Gastrocnemius medialis (tissue), 4 donors: ENCODE data around the gene CNP. TPM values are rescaled to one million over a fixed set of nuclear protein-coding genes. Genes with fewer than 3 reads are reported as not detected.

Source experiments
- ATAC-seq, 2 donors: fragments of 150-250 bp; one replicate each; pipeline ENCODE4 v1.9.1; 2016
- DNase-seq, 2 donors: peaks; one replicate each; pipeline ENCODE4 v3.0.0-alpha.2; 2019
- H3K27ac ChIP-seq, 4 donors: fragments of 200-600 bp; sonication (generic); 1 replicate in 1 of 4; 2 replicates in 3 of 4; pipeline ENCODE4 v1.5.1; 2016 to 2018; ENCODE audit warnings: mild to moderate bottlenecking in 2 of 4, moderate library complexity in 1 of 4
- H3K27me3 ChIP-seq, 3 donors: fragments of 200-600 bp; sonication (generic) in 2 of 3; 1 replicate in 1 of 3; 2 replicates in 2 of 3; pipeline versions ENCODE4 v1.5.1 to v1.6.0; 2016 to 2019; ENCODE audit warnings: mild to moderate bottlenecking in 1 of 3, moderate library complexity in 1 of 3
- H3K36me3 ChIP-seq, 2 donors: fragments of 200-600 bp; sonication (generic) in 1 of 2; one replicate each; pipeline ENCODE4 v1.5.1; 2017 to 2018
- H3K4me1 ChIP-seq, 2 donors: fragments of 200-600 bp; sonication (generic) in 1 of 2; one replicate each; pipeline ENCODE4 v1.5.1; 2016 to 2017; ENCODE audit warnings: mild to moderate bottlenecking in 2 of 2
- H3K4me3 ChIP-seq, 4 donors: fragments of 200-600 bp; sonication (generic) in 3 of 4; 1 replicate in 1 of 4; 2 replicates in 3 of 4; pipeline ENCODE4 v1.5.1; 2016 to 2019; ENCODE audit warnings: mild to moderate bottlenecking in 2 of 4
- H3K9me3 ChIP-seq, 3 donors: fragments of 200-600 bp; sonication (generic) in 2 of 3; 1 replicate in 1 of 3; 2 replicates in 2 of 3; pipeline ENCODE4 v1.5.1; 2016 to 2019
- POLR2A ChIP-seq, 2 donors: fragments of 450-650 bp; IDR thresholded peaks; one replicate each; pipeline ENCODE4 v1.6.1; 2017; ENCODE audit warnings: antibody characterized with exemption in 2 of 2, mild to moderate bottlenecking in 2 of 2, moderate library complexity in 2 of 2
- in situ Hi-C, 4 donors: fragments of 200-750 bp; cut with MboI; loops; one replicate each; pipeline versions ENCODE4 v1.15.0 to v1.8.0; 2017; ENCODE audit warnings: low sequenced_read_pairs in 4 of 4
- intact Hi-C: fragments of 100-400 bp; cut with DNase I; formaldehyde crosslinking; loops from one replicate; pipeline ENCODE4 v1.15.1; 2023; ENCODE audit warnings: low total_unique reads
- total RNA-seq, 4 donors: library from RNA; depleted of rRNA; stranded (reverse); fragments of >200 nt; gene quantifications; one replicate each; pipeline versions ENCODE4 v1.1.0 to v1.2.3, GENCODE V29; 2016
- TF ChIP-seq, protein P1 (sequence below), 5 experiments: fragments of 450-650 bp in 3 of 5; fragments of 200-600 bp in 2 of 5; sonication (generic) in 2 of 5; IDR thresholded peaks in 4 of 5; conservative IDR thresholded peaks in 1 of 5; 1 replicate in 4 of 5; 2 replicates in 1 of 5; pipeline ENCODE4 v1.5.1; 2016 to 2019; ENCODE audit warnings: antibody characterized with exemption in 5 of 5, mild to moderate bottlenecking in 3 of 5, moderate library complexity in 3 of 5

CNP gene
- total RNA-seq, 4 donors from 2014 or later, result 15.1 to 26.2 (median 20.4) TPM

GRCh38 chr17:41935641-41936040 lies 31.0 kb upstream of the CNP start:
- Histone ChIP-seq H3K36me3 (no peaks in the 10 kb centered on the region), H3K4me3 (no peak overlapping the region), H3K9me3 (no peaks in the 10 kb centered on the region), H3K4me1 (peaks cover 19 to 21% of the 10 kb centered on the region in 2 donors), H3K27me3 (no peaks in the 10 kb centered on the region), H3K27ac (no peak overlapping the region)
- no peak for DNase-seq
- intact Hi-C loops (no loop called here), in situ Hi-C loops (no loop called here)
- TF ChIP-seq, protein P1, sequence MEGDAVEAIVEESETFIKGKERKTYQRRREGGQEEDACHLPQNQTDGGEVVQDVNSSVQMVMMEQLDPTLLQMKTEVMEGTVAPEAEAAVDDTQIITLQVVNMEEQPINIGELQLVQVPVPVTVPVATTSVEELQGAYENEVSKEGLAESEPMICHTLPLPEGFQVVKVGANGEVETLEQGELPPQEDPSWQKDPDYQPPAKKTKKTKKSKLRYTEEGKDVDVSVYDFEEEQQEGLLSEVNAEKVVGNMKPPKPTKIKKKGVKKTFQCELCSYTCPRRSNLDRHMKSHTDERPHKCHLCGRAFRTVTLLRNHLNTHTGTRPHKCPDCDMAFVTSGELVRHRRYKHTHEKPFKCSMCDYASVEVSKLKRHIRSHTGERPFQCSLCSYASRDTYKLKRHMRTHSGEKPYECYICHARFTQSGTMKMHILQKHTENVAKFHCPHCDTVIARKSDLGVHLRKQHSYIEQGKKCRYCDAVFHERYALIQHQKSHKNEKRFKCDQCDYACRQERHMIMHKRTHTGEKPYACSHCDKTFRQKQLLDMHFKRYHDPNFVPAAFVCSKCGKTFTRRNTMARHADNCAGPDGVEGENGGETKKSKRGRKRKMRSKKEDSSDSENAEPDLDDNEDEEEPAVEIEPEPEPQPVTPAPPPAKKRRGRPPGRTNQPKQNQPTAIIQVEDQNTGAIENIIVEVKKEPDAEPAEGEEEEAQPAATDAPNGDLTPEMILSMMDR (IDR thresholded peaks at IDR 0.05 in 4 of 5, conservative IDR thresholded peaks at IDR 0.05 in 1 of 5), result no peak
- TF ChIP-seq POLR2A (IDR thresholded peaks at IDR 0.05), result no peak
- ATAC-seq, result no peak

DNA sequence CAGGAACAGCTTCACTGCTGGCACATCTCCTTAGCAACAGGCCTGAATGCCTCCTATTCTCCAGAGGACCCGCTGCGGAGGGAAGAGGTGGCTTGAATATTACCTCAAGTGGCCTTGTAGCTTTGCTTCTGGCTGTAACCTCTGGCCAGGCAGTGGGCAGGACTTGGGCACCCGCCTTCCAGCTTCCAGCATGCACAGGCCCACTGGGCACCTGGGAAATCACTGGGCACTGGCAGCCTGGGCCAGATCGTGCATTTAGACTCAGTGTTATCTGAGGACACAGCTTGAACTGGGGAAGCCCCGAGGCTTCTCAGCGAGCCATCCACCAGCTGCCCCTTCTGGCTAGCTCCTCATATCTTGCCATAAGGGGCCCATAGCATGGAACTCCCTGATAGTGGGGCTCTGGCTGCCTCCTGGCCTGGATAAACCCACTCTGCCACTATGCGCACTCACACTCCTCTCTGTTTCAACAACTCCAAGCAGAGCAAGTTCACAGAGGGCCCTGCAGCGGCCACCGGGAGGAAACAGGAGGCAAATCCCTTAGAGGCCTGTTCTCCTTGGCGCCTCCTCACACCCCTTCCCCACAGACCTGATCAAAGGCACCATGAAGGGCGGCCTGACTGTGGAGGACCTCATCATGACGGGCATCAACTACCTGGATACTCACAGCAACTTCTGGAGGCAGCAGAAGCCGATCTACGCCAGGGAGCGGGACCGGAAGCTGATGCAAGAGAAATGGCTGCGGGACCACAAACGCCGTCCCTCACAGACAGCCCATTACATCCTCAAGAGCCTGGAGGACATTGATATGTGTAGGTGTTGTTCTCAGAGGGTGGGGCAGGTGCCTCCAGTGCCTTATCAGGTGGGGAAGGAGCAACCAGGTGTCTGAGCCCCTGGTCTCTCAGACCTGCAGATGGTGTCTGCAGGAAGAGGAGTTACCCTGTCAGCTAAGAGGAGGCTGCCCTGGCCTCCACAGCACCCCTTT lies 28.3 kb upstream of the CNP start:
- DNase-seq, result peak in 1 of 2 donors; percentile 58
- no peaks in the 10 kb centered on the region for H3K36me3 ChIP-seq
- ATAC-seq, result peak; percentile 40 to 72
- intact Hi-C loops (no loop called here), in situ Hi-C loops (no loop called here)
- H3K27ac ChIP-seq, result peak overlapping the region; percentile 19 to 72 (median 48)
- no peak overlapping the region for H3K4me3 ChIP-seq
- TF ChIP-seq, protein P1 (IDR thresholded peaks at IDR 0.05 in 4 of 5, conservative IDR thresholded peaks at IDR 0.05 in 1 of 5), result no peak
- no peak for TF ChIP-seq POLR2A (IDR thresholded peaks at IDR 0.05)
- no peaks in the 10 kb centered on the region for H3K27me3 ChIP-seq
- no peaks in the 10 kb centered on the region for H3K9me3 ChIP-seq
- H3K4me1 ChIP-seq, result peaks cover 19 to 21% of the 10 kb centered on the region in 2 donors

DNA sequence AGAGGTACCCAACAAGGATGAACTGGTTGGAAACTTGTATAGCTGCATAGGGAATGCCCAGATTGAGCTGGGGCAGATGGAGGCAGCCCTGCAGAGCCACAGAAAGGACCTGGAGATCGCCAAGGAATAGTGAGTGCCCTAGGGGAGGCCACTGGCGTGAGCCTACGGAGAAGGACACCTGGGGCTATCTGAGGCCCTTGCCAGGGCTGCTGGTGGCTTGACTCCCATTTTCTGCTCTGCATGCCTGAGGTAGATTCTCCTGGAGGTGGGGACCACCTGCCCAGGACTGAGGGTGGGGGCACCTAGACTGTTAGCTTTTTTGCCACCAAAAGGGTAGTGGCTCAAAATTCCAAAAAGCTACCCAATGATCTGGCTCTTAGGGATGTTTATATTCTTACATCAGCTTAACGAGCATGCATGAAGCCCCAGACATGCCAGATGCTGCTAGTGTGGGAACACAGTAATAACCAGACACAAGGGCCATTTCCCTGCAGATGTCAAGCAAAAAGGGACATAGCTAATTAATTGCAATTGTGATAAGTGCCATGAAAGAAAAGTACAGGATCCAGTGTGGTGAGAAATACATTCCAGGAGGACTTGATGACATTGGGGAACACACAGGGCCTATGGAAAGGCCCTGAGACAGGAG lies 27.4 kb upstream of the CNP start:
- no peaks in the 10 kb centered on the region for H3K27me3 ChIP-seq
- H3K4me3 ChIP-seq, result no peak overlapping the region
- ATAC-seq (no peak), DNase-seq (no peak)
- H3K4me1 ChIP-seq, result peaks cover 19 to 21% of the 10 kb centered on the region in 2 donors
- H3K36me3 ChIP-seq, result no peaks in the 10 kb centered on the region
- in situ Hi-C loops (no loop called here), intact Hi-C loops (no loop called here)
- H3K27ac ChIP-seq, result no peak overlapping the region
- no peak for TF ChIP-seq POLR2A (IDR thresholded peaks at IDR 0.05)
- TF ChIP-seq, protein P1 (IDR thresholded peaks at IDR 0.05 in 4 of 5, conservative IDR thresholded peaks at IDR 0.05 in 1 of 5), result no peak
- no peaks in the 10 kb centered on the region for H3K9me3 ChIP-seq

DNA sequence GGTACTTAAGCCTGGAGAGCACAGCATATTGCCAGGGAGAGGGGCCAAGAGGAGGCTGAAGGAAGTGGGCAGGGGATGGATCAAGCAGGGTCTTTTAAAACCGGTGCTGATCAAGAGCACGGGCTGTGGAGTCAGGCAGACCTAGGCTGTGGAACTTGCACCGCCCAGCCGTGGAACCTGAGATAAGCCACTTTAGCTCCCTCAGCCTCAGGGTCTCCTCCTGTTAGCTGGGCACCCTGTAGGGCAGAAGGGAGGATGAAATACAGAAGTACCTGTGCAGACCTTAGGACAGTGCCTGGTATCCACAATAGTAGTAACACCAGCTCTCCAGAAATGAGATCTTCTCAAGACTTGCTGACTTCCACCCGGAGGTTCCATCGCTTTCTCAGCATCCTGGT lies 26.9 kb upstream of the CNP start:
- intact Hi-C loops (no loop called here), in situ Hi-C loops (no loop called here)
- Histone ChIP-seq H3K36me3 (no peaks in the 10 kb centered on the region), H3K4me3 (no peak overlapping the region), H3K27ac (no peak overlapping the region), H3K9me3 (no peaks in the 10 kb centered on the region), H3K27me3 (no peaks in the 10 kb centered on the region), H3K4me1 (peaks cover 19 to 21% of the 10 kb centered on the region in 2 donors)
- TF ChIP-seq POLR2A (IDR thresholded peaks at IDR 0.05), result no peak
- TF ChIP-seq, protein P1 (IDR thresholded peaks at IDR 0.05 in 4 of 5, conservative IDR thresholded peaks at IDR 0.05 in 1 of 5), result no peak
- DNase-seq (no peak), ATAC-seq (no peak)
